Right ventricle myocardium inferior (tissue), 1 donor: ENCODE results near the gene SH3BP4. TPM values are rescaled to one million over a fixed set of nuclear protein-coding genes. Genes with fewer than 3 reads are reported as not detected.

ENCODE experiments used
- ATAC-seq: fragments of 200-7000 bp; cut with Tn5 transposase; one replicate; pipeline ENCODE4 v1.9.1; 2020; ENCODE audit warnings: mild to moderate bottlenecking, moderate library complexity
- DNase-seq: peaks from one replicate; pipeline ENCODE4 v3.0.0; 2021; ENCODE audit errors: missing footprints
- intact Hi-C: fragments of 100-400 bp; cut with DNase I; formaldehyde crosslinking; loops from one replicate; pipeline ENCODE4 v1.11.0; 2022
- total RNA-seq: library from RNA; stranded (reverse); fragmentation: NEBNext Ultra II Directional; extraction: Animal tissue kit (Norgen Biotek cat#: 25700); gene quantifications from one replicate; pipeline ENCODE4 v1.2.1, GENCODE V29; 2021
- donor health status: DM: no; HTN: yes; CAD: no; lungs with severe emphysema.

SH3BP4 gene
- total RNA-seq, 1 donor from 2014 or later: 9.3 TPM

DNA sequence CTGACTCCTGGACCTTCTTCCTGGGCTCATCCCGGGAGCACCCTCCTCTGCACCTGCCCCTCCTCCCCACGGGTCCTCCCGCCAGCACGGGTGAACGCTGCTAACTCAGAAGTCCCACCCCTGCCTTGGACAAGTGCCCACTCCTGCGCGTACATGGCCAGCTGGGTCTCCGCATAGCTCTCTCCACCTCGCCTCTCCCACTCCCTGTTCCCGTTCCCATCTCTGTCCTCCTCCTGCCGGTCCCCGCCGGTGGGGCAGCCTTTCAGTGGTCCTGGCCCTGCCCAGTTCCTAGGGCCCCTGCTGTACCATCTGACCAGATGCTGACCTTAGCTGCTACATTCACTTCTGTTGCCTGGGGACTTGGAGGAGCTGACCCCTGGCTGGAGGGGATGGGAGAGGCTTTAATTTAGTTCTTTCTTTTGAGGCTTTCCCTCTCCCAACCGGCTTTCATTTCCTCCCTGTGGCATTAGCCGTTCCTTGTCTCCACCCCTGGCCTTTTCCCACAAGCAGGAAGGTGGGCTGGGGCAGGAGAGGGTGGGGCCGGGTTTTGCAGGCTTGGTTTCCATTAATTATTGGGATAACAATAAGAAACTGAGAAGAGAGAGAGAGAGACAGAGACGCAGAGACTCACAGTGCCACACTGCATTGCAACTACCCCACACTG, 136.1 kb downstream of the SH3BP4 start:
- DNase-seq (peak; percentile 79), ATAC-seq (peak; percentile 79)
- intact Hi-C loops: loop anchor here (1.0 kb wide), 1 partner anchor 15 kb away; no protein-coding TSS in a partner anchor

DNA sequence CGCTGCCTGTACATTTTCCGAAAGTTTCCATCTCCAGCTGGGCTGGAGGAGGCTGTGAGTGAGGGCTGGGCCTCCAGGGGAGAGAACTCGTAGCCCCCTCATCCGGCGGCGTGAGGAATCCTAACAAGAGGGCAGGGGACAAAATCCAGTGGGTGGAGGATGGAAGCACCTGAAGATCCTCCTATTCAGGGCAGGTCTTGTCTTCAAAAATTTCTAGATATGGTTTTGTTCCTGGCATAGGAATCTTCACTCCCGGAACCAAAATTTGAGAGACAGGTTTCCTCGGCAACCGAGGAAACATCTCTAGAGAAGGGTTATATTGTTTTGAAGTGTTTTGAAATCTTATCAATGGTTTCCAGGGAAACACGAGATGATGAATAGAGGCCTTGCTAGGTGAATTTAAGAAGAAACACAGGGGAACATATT, 136.7 kb downstream of the SH3BP4 start:
- DNase-seq: no peak
- ATAC-seq: peak; percentile 32
- intact Hi-C loops: loop anchor here (1.0 kb wide), 1 partner anchor 15 kb away; no protein-coding TSS in a partner anchor

- DNase-seq (no peak), ATAC-seq (no peak)
- intact Hi-C loops: no loop called here
Observed at GRCh38 chr2:235091421-235091820, 139.6 kb downstream of the SH3BP4 start.

DNA sequence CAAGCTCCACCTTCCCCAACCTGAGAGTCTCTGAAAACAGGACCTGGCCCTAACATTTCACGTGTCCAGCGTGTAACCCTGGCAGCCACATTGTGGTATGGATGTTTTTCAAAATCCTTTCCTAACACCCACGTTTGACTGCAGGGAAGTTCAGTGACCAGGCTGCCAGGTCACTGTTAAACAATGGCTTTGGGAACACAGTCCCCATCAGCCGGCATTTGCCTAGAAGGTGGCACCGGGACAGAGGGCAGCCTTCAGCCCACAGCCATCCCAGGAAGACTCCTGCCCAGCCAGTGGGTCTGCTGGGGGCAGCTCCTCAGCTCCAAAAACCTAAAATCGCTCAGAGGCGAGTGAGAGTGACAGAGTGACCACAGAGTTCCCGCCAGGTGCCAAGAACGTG, 140.2 kb downstream of the SH3BP4 start:
- no peak for DNase-seq
- intact Hi-C loops: no loop called here
- no peak for ATAC-seq

DNA sequence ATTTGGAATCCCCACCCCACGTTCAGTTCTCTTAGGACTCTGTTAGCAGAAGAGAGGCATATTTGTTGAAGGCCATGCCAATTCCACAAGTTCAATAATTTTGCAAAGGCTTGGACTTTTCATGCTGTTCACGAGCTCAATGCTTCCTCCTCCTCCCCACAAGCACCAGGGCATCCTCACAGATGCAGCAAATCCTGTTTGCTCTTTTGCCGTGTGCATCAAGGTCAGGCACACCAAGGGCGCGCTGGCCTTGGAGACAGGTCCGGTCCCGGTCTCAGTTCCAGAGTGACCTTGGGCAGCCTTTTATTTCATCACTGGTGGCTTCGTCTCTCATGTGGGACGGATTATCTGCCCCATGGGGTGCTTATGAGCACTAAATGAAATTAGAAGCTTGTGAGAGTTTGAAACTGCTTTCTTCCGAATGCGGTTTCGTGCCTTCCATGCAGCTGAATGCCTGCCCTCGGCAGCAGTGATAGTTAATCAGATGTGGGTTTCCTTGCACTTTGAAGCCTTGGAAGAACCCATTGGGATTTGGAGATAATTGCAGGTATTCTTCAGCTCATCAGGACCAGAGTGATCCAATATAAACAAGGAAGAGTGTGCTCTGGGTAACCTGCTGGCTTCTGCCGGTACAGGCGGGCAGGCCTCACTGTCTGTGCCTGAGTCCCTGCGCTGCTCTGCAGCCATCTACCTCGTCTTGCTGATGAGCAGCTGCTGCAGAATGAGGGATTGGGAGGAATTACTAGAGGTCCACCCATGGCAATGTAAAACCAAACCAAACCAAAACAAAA, 140.8 kb downstream of the SH3BP4 start:
- intact Hi-C loops: no loop called here
- DNase-seq (no peak), ATAC-seq (no peak)

GRCh38 chr2:235094457-235094856, 142.6 kb downstream of the SH3BP4 start:
- intact Hi-C loops: no loop called here
- DNase-seq: no peak
- no peak for ATAC-seq

DNA sequence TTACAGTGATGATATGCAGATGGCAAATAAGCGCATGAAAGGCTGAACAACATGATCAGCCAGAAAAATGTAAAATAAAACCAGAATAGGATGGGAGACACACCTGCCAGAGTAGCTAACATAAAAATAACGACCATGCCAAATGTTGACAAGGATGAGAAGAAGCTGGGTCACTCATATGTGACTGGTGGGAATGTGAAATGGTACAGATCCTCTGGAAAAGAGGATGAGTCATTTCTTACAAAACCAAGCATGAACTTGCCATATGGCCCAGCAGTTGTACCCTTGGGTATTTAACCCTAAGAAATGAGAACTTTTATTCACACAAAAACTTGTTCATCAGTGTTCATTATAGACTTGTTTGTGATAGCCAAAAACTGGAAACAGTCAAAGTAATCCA, 143.8 kb downstream of the SH3BP4 start:
- intact Hi-C loops: no loop called here
- DNase-seq (no peak), ATAC-seq (no peak)

DNA sequence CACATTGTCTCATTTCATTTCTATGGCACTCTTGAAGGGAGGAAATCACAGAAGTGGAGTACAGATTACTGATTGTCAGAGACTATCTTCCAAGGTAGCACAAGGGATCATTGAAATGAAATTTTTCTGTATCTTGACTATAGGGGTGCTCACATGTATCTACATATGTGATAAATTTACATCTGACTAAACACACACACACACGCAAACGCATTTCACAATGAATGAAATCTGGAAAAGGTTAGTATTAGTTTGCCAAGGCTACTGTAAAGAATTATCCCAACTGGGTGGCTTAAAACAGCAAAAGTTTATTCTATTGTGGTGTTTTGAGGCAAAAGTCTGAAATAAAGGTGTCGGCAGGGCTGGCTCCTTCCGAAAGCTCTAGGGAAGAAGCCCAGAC, 144.6 kb downstream of the SH3BP4 start:
- ATAC-seq: no peak
- intact Hi-C loops: no loop called here

GRCh38 chr2:235097196-235097595, 145.4 kb downstream of the SH3BP4 start:
- intact Hi-C loops: no loop called here
- no peak for DNase-seq
- ATAC-seq: no peak

More for the DNA sequence above, 144.6 kb downstream of the SH3BP4 start:
- no peak for DNase-seq

- intact Hi-C loops: no loop called here
- ATAC-seq (no peak), DNase-seq (no peak)
Observed at GRCh38 chr2:235098269-235098668, 146.5 kb downstream of the SH3BP4 start.

- ATAC-seq (no peak), DNase-seq (no peak)
- intact Hi-C loops: no loop called here
Observed at GRCh38 chr2:235098736-235099494, 147.1 kb downstream of the SH3BP4 start.

- intact Hi-C loops: loop anchor here (1.0 kb wide), 2 partner anchors 15 to 152 kb away; no protein-coding TSS in a partner anchor
- no peak for DNase-seq
- no peak for ATAC-seq
Observed at GRCh38 chr2:235102896-235103295, 151.1 kb downstream of the SH3BP4 start.
